Loucy (cell line): ENCODE results near the gene IL1R1.

Source experiments
- CTCF ChIP-seq: fragments of 200-600 bp; sonication (generic); conservative IDR thresholded peaks from 2 replicates; pipeline ENCODE4 v1.5.1; 2014; ENCODE audit warnings: mild to moderate bottlenecking, antibody characterized with exemption, low read length
- EZH2phosphoT487 ChIP-seq: fragments of 200-600 bp; IDR thresholded peaks from 2 replicates; pipeline ENCODE4 v1.6.1; 2018; ENCODE audit warnings: antibody characterized with exemption, mild to moderate bottlenecking, moderate library complexity, borderline replicate concordance

GRCh38 chr2:102141011-102141943 is 1.3 kb upstream of the IL1R1 start:
- TF ChIP-seq CTCF = no peak
- TF ChIP-seq EZH2phosphoT487 = no peak
